Measurements from ENCODE around the gene CUBN. TPM values are rescaled to one million over a fixed set of nuclear protein-coding genes. Genes with fewer than 3 reads are reported as not detected.
A peak's percentile ranks its signal among the peaks of the same experiment; 100 is the strongest.

Gene CUBN
- total and polyA plus RNA-seq, 10 of the 15 experiments (the other 5 are each of a cell fraction or from before 2014, with no cell fraction given) = under 0.01 to 0.14 (median 0.02) TPM; not detected in 6

DNA sequence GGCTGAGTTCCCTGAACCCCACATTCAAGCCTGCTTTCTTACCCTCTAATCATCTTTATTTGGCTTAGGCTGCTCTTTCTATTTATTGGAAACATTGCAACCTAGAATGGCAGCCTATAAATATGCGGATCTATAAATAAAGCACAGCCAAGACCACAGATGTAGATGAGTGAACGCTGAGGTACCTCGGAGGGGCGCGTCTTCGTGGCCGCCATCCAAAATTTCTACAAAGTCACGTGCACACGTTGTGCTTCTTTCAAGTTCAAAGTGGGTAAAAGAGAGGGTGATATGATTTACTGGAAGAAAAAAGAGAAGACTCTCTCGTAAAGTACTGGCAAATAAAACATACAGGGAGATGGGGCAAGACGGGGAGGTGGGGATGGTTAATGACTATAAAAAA, 179.8 kb downstream of the CUBN start (continued):
- TF ChIP-seq IRF3 (IDR thresholded peaks at IDR 0.05) = no peak

GRCh38 chr10:16948361-16948760, 181.2 kb downstream of the CUBN start:
- in situ Hi-C loops (cut with MboI) (no loop called here), intact Hi-C loops (cut with micrococcal nuclease; ENCODE audit: unreplicated experiment) (no loop called here)
- no peak overlapping the region for H3K4me3 ChIP-seq
- no peak overlapping the region for H3K27ac ChIP-seq (ENCODE audit: control insufficient read depth, insufficient read depth)
- peak; percentile 65 for ATAC-seq
- no peaks in the 10 kb centered on the region for H3K4me1 ChIP-seq (ENCODE audit: control insufficient read depth, insufficient read depth, low read length)
- ChIA-PET POLR2A (no interaction called here), RAD21 (ENCODE audit: unreplicated experiment) (no interaction called here), CTCF (no interaction called here), SMC1A (ENCODE audit: uncharacterized antibody, unreplicated experiment) (no interaction called here)
- no peak for DNase-seq (ENCODE audit: low read depth, low spot score)
- H3K27me3 ChIP-seq (replicated peaks in 1 of 2; ENCODE audit: control insufficient read depth in 2 of 2, insufficient read depth in 2 of 2, low read length in 1 of 2) = no peaks in the 10 kb centered on the region
- no peaks in the 10 kb centered on the region for H4K20me1 ChIP-seq (ENCODE audit: control insufficient read depth, insufficient read depth)
- H3K79me2 ChIP-seq (ENCODE audit: control insufficient read depth, insufficient read depth, low read length) = no peaks in the 10 kb centered on the region
- H3K9ac ChIP-seq (ENCODE audit: control insufficient read depth, insufficient read depth, low read length) = no peak overlapping the region
- no peaks in the 10 kb centered on the region for H3K9me3 ChIP-seq (replicated peaks; ENCODE audit: control insufficient read depth, insufficient read depth, low read length)
- H3K4me2 ChIP-seq (ENCODE audit: control insufficient read depth, insufficient read depth) = no peak overlapping the region
- BruUV-seq (replicated peaks) = no TSS peak
- FAIRE-seq = no peak
- 46% methylated on average over 12 of the region's 12 CpGs for WGBS (ENCODE audit: insufficient coverage, insufficient replicate concordance, low lambda C conversion rate, missing lambda C conversion rate)
- H3K36me3 ChIP-seq (ENCODE audit: control insufficient read depth in 2 of 2, insufficient read depth in 2 of 2, low read length in 1 of 2) = no peaks in the 10 kb centered on the region
- no peak overlapping the region for H2AFZ ChIP-seq (ENCODE audit: control insufficient read depth, low read depth, low read length)
- TF ChIP-seq, protein P1, sequence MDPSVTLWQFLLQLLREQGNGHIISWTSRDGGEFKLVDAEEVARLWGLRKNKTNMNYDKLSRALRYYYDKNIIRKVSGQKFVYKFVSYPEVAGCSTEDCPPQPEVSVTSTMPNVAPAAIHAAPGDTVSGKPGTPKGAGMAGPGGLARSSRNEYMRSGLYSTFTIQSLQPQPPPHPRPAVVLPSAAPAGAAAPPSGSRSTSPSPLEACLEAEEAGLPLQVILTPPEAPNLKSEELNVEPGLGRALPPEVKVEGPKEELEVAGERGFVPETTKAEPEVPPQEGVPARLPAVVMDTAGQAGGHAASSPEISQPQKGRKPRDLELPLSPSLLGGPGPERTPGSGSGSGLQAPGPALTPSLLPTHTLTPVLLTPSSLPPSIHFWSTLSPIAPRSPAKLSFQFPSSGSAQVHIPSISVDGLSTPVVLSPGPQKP (IDR thresholded peaks at IDR 0.05; ENCODE audit: low read depth, low read length) = no peak
- TF ChIP-seq ZBTB40 (IDR thresholded peaks at IDR 0.05; ENCODE audit: borderline replicate concordance) = no peak
- no peak for TF ChIP-seq NFIC (IDR thresholded peaks at IDR 0.05; ENCODE audit: low read depth, low read length)
- TF ChIP-seq MYC (IDR thresholded peaks at IDR 0.05; ENCODE audit: insufficient read depth, insufficient read length, insufficient replicate concordance, low read length, severe bottlenecking) = no peak
- no peak for TF ChIP-seq ZNF217 (IDR thresholded peaks at IDR 0.05)
- TF ChIP-seq IKZF1 (conservative IDR thresholded peaks at IDR 0.05) = no peak
- no peak for TF ChIP-seq SPI1 (IDR thresholded peaks at IDR 0.05; ENCODE audit: borderline replicate concordance, insufficient read depth, low read depth, low read length)
- TF ChIP-seq FOXK2 (IDR thresholded peaks at IDR 0.05) = no peak
- TF ChIP-seq IRF3 (IDR thresholded peaks at IDR 0.05) = no peak
- no peak for TF ChIP-seq ZNF687 (IDR thresholded peaks at IDR 0.05)
- TF ChIP-seq GABPA (IDR thresholded peaks at IDR 0.05; ENCODE audit: low read depth) = no peak

All from GM12878 (cell line).